Measurements from ENCODE around the gene SSC5D.
A peak's percentile ranks its signal among the peaks of the same experiment; 100 is the strongest.

SSC5D gene

DNA sequence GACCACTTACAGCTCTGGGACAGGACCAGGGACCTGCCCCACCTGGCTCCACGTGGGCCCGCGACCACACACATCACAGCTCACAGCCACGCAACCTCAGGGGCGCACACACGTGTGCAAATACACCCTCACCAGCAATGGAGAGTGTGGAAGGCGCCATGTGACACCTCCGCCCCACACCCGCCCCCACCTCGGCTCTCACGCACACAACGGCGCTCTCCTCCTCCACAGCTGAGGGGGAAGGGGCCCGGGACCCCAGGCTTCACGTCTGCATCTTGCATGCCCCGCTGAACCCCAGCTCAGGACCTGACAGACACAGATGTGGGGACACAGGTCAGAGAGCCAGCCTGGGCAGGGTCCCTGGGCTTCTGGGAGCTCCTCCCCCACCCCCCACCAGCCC, 38.8 kb upstream of the SSC5D start (continued):
- TF ChIP-seq, protein P1, sequence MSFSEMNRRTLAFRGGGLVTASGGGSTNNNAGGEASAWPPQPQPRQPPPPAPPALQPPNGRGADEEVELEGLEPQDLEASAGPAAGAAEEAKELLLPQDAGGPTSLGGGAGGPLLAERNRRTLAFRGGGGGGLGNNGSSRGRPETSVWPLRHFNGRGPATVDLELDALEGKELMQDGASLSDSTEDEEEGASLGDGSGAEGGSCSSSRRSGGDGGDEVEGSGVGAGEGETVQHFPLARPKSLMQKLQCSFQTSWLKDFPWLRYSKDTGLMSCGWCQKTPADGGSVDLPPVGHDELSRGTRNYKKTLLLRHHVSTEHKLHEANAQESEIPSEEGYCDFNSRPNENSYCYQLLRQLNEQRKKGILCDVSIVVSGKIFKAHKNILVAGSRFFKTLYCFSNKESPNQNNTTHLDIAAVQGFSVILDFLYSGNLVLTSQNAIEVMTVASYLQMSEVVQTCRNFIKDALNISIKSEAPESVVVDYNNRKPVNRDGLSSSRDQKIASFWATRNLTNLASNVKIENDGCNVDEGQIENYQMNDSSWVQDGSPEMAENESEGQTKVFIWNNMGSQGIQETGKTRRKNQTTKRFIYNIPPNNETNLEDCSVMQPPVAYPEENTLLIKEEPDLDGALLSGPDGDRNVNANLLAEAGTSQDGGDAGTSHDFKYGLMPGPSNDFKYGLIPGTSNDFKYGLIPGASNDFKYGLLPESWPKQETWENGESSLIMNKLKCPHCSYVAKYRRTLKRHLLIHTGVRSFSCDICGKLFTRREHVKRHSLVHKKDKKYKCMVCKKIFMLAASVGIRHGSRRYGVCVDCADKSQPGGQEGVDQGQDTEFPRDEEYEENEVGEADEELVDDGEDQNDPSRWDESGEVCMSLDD (tag by site-specific recombination; IDR thresholded peaks at IDR 0.05): peak; percentile 18; the same call in 1 of the 2 replicates
- no peak for TF ChIP-seq GLI2 (tag by site-specific recombination; IDR thresholded peaks at IDR 0.05; ENCODE audit: borderline replicate concordance, low read depth)
- TF ChIP-seq EGR2 (tag by site-specific recombination; IDR thresholded peaks at IDR 0.05; ENCODE audit: low read depth): peak; percentile 62; the same call in 1 of the 2 replicates
- no peak for TF ChIP-seq GLI4 (tag by site-specific recombination; IDR thresholded peaks at IDR 0.05)
- TF ChIP-seq KLF10 (tag by site-specific recombination; IDR thresholded peaks at IDR 0.05): no peak
- TF ChIP-seq, protein P2, sequence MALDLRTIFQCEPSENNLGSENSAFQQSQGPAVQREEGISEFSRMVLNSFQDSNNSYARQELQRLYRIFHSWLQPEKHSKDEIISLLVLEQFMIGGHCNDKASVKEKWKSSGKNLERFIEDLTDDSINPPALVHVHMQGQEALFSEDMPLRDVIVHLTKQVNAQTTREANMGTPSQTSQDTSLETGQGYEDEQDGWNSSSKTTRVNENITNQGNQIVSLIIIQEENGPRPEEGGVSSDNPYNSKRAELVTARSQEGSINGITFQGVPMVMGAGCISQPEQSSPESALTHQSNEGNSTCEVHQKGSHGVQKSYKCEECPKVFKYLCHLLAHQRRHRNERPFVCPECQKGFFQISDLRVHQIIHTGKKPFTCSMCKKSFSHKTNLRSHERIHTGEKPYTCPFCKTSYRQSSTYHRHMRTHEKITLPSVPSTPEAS (tag by site-specific recombination; IDR thresholded peaks at IDR 0.05): no peak
- TF ChIP-seq OVOL3 (tag by site-specific recombination; IDR thresholded peaks at IDR 0.05): no peak
- TF ChIP-seq KLF16 (tag by site-specific recombination; IDR thresholded peaks at IDR 0.05): no peak
- TF ChIP-seq ZSCAN16 (tag by site-specific recombination; IDR thresholded peaks at IDR 0.05): no peak
- no peak for TF ChIP-seq HOXA7 (CRISPR knock-in tag; IDR thresholded peaks at IDR 0.05; ENCODE audit: borderline replicate concordance)
- TF ChIP-seq SP7 (tag by site-specific recombination; IDR thresholded peaks at IDR 0.05): no peak
- TF ChIP-seq, protein P3, sequence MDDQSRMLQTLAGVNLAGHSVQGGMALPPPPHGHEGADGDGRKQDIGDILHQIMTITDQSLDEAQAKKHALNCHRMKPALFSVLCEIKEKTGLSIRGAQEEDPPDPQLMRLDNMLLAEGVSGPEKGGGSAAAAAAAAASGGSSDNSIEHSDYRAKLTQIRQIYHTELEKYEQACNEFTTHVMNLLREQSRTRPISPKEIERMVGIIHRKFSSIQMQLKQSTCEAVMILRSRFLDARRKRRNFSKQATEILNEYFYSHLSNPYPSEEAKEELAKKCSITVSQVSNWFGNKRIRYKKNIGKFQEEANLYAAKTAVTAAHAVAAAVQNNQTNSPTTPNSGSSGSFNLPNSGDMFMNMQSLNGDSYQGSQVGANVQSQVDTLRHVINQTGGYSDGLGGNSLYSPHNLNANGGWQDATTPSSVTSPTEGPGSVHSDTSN (CRISPR knock-in tag; IDR thresholded peaks at IDR 0.05): no peak
- TF ChIP-seq ZNF707 (tag by site-specific recombination; IDR thresholded peaks at IDR 0.05): no peak

DNA sequence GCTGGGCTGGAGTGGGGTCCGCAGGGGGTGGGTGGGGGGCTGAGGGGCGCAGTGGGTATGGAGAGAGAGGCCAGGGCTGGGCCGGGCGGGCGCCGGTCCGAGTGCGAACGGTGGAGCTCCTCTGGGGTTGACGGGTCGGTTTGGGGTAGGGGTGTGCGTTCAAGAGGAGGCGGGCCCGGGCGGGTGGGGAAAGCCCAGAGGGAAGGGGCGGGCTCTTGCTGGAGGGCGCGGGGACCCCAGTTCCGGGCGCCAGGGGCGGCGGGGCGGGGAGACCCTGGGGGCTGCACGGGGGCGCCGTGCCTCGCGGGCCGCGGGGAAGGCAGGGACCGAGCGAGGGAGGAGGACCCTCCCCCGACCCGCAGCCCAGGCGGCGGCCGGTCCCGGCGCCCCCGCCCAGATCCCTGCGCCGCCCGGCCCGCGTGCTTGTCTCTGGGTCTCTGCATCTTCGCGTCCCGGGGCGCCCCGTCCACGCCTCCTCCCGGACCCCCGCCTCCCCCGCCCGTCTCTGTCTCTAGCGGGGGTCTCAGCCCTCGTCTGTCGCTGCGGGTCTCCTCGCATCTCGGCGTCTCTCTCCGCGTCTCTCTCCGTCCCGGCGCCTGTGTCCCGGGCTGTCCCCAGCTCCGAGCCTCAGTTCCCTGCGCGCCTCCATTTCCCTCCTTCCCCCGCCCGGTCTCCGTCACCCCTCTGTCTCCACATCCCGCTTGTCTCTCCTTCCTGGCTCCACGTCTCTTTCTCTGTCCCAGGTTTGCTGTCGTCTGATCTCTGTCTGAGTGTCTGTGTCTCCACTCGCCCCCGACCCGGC, 36.9 kb upstream of the SSC5D start:
- POLR2A ChIA-PET: interaction anchor here (0.6 to 0.9 kb wide), 3 partner anchors 10 to 362 kb away, joined by 3 to 4 read pairs (median 3); partner anchors contain the start of gene ISOC2
- Histone ChIP-seq H3K9me3 (ENCODE audit: control insufficient read depth, insufficient read depth, low read depth, low read length) (no peaks in the 10 kb centered on the region), H3K4me1 (ENCODE audit: control insufficient read depth, insufficient read depth, low read length) (no peaks in the 10 kb centered on the region), H3K27ac (ENCODE audit: extremely low read depth, low read depth, low read length) (no peak overlapping the region), H3K4me3 (ENCODE audit: low read depth, low read length) (0 out of 2 replicates have a peak overlapping the region, but pooled peaks have one; percentile 4), H3K36me3 (ENCODE audit: control insufficient read depth in 2 of 2, insufficient read depth in 1 of 2, low read length in 2 of 2) (no peaks in the 10 kb centered on the region)
- CTCF ChIA-PET: interaction anchor here (0.6 to 1.0 kb wide), 5 partner anchors 16 to 203 kb away, joined by 3 to 5 read pairs (median 4); no protein-coding TSS in a partner anchor
- no peak for TF ChIP-seq ZNF138 (tag by site-specific recombination; IDR thresholded peaks at IDR 0.05; ENCODE audit: borderline replicate concordance)
- TF ChIP-seq ZNF629 (tag by site-specific recombination; IDR thresholded peaks at IDR 0.05): no peak
- TF ChIP-seq HIC1 (tag by site-specific recombination; IDR thresholded peaks at IDR 0.05): no peak
- no peak for TF ChIP-seq ZNF639 (tag by site-specific recombination; IDR thresholded peaks at IDR 0.05)
- no peak for TF ChIP-seq ZNF324 (tag by site-specific recombination; IDR thresholded peaks at IDR 0.05)
- TF ChIP-seq, protein P4, sequence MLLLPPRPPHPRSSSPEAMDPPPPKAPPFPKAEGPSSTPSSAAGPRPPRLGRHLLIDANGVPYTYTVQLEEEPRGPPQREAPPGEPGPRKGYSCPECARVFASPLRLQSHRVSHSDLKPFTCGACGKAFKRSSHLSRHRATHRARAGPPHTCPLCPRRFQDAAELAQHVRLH (tag by site-specific recombination; IDR thresholded peaks at IDR 0.05): no peak
- no peak for TF ChIP-seq ZNF223 (tag by site-specific recombination; IDR thresholded peaks at IDR 0.05)
- 0 out of 2 replicates have a peak, but pooled peaks have one; percentile 24 for TF ChIP-seq EGR2 (tag by site-specific recombination; IDR thresholded peaks at IDR 0.05; ENCODE audit: low read depth)
- TF ChIP-seq, protein P5, sequence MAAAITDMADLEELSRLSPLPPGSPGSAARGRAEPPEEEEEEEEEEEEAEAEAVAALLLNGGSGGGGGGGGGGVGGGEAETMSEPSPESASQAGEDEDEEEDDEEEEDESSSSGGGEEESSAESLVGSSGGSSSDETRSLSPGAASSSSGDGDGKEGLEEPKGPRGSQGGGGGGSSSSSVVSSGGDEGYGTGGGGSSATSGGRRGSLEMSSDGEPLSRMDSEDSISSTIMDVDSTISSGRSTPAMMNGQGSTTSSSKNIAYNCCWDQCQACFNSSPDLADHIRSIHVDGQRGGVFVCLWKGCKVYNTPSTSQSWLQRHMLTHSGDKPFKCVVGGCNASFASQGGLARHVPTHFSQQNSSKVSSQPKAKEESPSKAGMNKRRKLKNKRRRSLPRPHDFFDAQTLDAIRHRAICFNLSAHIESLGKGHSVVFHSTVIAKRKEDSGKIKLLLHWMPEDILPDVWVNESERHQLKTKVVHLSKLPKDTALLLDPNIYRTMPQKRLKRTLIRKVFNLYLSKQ (tag by site-specific recombination; IDR thresholded peaks at IDR 0.05; ENCODE audit: borderline replicate concordance): no peak
- peak; percentile 26; the same call in 1 of the 2 replicates for TF ChIP-seq ZBTB20 (tag by site-specific recombination; IDR thresholded peaks at IDR 0.05)
- TF ChIP-seq ZNF777 (tag by site-specific recombination; IDR thresholded peaks at IDR 0.05; ENCODE audit: borderline replicate concordance): peak; percentile 57
- TF ChIP-seq ZNF768 (tag by site-specific recombination; IDR thresholded peaks at IDR 0.05): no peak
- no peak for TF ChIP-seq ZNF776 (tag by site-specific recombination; IDR thresholded peaks at IDR 0.05; ENCODE audit: borderline replicate concordance)
